NCI-H1694 treated with DMSO at 0.1 percent for 48 hours (cell line): Measurements from ENCODE around the gene PLOD2.
"Not testable (repeated sequence)": the region's sequence is repeated elsewhere in the genome, so short reads cannot be mapped to it uniquely, and the experiment has no call there.

Experiments
- DNase-seq: peaks from one replicate; lab custom pipeline; 2025; lab: John Stamatoyannopoulos, UW

PLOD2 gene

DNA sequence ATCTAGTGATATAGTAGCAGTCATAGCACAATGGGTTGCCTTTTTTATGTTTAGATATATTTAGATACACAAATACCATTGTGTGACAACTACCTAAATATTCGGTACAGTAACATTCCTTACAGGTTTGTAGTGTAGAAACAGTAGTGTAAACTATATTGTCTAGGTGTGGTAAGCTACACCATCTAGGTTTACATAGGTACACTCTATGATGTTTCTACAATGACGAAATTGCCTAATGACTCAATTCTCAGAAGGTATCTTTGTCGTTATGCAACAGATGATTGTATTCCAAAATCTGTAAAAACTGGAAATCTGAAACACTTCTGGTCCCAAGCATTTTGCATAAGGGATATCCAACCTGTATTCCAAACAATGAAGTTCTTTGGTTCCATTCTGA, 24.3 kb downstream of the PLOD2 start:
- DNase-seq, result no peak

DNA sequence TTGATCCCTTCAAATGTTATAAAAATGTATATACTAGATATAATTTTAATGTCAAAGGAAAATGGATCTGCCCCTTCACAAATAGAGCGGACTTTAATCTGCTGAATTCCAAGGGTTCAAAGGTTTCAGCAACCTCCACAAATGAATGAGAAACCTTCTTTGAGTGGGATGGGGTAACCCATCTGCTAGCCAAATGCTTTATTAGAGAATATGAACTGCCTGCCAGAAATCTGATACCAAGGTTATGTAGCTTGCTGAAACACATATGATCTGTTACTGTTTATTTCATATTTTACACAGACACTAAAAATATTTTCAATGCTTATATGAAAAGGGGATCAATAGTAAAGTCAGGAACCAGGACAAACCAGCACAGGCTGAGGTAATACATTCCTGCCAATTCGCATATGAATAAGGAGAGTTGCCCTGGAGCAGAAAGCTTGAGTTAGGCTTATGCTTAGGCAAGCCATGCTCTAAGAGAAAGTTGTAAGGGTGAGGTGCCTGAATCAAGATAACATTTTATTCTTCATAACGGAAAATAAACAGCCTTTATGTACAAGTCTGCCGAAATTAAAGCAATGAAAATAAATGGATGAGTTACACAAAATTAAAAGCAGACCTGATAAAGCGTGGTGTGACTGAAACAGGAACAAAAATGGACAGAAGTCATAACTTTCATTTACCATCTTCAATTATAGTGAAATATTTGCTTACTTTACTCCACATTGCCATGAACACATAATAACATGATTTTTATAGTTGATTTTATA, 26.5 kb downstream of the PLOD2 start:
- DNase-seq, result peak; percentile 41

DNA sequence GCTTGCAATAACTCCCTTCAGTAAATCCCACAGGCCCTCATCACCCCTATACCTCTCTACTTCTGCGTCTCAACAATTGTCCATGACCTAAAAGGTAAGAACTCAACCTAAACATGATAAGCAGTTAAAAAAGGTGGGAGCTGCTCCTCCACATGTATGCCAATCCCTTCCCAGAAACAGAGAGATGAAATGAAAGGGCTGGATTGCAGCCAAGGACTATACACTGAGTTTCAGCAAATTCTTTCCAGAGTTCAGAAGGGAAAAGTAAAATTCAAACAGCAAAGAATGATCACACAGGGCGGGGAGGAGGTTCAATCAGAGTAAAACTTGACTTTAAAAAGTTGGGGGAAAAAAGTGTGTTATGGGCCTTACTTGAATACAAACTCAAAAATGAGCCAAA, 27.5 kb downstream of the PLOD2 start:
- DNase-seq, result no peak

DNA sequence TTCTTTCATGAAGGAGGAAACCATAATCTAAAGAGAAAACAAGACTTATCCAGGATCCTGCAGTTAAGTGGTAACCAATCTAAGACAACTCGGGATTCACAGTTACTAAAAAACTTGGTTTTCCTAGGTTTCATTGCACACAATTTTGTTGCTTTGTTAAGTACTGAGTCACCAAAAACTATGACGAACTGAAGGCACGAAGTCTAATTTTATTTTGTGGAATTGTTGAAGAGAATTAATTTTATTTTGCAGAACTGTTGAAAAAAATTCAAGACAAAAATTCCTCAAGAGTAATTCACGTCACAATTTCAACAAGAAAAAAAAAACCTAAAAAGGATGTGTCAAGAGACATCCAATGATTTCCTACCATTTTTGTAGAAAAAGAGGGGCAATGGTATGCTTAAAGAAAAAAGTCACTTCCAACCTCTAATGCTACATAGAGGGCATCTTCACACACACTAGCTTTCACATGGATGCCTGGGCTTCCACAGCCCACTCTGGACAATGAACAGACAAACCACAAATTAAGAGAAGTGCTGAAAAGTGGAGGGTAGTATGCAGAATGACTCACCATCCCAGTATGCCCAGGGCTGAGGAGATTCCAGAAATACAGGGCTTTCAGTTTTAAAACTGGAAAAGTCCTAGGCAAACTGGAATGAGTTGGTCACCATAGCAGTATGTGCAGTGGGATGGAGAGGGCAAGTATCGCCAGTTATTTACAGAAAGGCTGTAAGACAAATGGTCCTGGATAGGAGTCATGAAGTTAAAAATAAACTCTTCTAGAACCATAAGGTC, 29.2 kb downstream of the PLOD2 start:
- DNase-seq, result no peak

DNA sequence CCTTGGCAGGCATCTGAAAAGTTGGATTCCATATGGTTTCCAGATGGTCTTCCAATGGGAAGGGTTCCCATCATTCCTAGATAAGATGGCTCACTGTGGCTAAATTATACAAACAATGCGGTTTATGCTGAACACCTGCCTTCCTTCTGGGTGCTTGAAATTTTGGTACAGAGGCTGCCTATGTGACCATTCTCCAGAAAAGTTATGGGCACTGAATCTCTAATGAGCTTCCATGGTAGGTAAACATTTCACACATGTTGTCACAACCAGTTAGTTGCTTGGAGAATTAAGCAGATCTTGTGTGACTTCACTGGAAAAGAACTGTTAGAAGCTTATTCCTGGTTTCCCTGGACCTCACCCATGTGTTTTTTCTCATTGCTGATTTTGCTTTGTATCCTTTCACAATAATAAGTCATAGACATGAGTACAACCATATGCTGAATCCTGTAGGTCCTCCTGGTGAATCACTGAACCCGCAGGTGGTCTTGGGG, 30.1 kb downstream of the PLOD2 start:
- no peak for DNase-seq

DNA sequence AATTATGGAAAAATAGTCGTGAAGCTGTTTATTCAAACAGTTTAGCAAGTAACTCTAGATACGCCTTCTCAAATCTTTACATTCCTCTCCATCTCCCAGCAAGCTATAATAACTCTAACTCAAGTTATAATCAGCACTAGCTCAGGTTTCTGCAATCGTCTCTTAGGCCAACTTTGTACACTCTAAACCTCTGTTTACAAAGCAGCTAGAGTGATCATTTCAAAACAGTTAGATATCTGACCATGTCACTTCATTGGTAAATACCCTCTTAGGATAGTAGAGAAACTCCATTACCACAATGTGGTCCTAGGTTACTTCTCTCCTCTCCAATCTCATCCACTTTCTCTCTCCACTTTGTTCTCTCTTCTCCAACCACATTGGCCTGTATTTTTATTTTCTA, 31.2 kb downstream of the PLOD2 start:
- no peak for DNase-seq

DNA sequence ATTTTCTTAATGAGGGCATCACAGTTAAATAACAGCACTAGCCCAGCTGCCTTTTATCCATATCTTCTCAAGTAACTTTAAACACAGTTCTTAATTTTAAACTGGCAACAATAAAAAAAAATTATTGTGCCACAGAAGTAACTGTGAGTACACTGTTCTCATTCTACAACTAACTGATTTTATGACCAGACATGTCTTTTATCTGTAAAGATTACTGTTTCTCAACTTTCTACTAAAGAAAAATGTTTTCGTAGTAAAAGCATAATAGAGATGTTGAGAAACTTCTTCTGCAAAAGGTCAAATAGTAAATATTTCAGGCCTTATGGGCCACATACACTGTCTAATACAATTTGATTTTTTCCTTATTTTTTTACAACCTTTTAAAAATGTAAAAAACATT, 32.0 kb downstream of the PLOD2 start:
- no peak for DNase-seq

DNA sequence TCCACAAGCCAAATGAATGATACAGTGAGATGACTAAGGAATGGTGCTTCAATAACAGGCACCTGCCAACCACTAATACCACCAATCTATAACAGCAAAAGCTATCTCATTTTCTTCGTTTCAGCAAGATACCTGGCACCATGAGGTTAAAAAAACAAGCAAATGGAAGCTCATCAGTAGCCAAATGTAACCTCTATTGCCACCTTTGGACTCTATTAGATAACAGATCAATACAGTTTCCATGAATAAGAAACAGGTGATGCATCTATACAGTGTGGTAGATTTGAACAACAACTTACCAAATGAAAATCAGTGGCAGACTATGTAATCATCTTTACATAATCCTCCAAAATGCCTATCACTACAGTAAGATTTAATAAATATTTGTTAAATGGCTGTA, 32.8 kb downstream of the PLOD2 start:
- no peak for DNase-seq

DNA sequence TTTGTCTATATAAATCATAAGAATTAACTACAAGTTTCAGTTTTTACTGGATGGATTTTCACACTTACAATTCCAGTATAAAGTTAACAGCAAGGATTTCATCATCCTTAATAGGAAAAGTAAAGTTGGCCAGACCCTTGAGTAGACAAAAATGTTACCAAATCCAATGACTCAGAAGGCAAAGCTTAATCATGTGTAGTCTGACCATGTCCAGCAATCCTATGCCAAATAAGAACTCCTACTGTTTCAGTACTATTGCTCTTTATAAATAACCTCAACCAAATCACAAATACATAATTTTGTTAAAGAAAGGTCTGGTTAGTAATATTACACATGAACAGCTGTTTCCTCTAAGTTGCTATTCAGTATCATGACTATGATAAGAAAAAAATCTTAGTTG, 35.0 kb downstream of the PLOD2 start:
- DNase-seq, result no peak

DNA sequence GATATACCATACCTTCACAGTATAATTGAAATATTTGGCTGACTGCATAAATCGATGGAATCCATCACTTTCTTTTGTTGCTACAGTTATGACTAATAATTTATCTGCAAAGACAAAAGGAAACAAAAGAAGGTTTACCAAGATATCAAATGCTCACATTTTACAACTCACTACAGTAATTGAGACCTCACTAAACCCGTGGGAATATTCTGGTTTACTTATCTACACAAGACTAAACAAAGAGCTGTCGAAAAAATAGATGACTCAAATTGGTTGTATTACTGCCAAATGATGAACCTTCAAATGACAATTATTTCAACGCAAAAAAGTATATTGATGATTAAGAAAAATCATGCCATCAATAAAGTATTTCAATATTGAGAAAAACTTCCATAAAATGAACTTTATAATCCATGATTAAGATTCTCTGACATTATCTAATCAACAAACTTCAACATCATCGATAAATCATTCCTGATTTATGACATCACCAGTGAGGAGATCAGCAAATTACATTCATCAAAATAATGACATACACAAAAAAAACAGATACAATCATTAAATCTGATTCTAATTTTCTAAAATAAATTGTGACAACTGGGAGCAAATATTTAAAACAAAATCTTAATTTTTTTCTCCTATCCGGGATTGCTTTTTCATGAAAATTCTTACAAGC, 36.7 kb downstream of the PLOD2 start:
- DNase-seq, result no peak

DNA sequence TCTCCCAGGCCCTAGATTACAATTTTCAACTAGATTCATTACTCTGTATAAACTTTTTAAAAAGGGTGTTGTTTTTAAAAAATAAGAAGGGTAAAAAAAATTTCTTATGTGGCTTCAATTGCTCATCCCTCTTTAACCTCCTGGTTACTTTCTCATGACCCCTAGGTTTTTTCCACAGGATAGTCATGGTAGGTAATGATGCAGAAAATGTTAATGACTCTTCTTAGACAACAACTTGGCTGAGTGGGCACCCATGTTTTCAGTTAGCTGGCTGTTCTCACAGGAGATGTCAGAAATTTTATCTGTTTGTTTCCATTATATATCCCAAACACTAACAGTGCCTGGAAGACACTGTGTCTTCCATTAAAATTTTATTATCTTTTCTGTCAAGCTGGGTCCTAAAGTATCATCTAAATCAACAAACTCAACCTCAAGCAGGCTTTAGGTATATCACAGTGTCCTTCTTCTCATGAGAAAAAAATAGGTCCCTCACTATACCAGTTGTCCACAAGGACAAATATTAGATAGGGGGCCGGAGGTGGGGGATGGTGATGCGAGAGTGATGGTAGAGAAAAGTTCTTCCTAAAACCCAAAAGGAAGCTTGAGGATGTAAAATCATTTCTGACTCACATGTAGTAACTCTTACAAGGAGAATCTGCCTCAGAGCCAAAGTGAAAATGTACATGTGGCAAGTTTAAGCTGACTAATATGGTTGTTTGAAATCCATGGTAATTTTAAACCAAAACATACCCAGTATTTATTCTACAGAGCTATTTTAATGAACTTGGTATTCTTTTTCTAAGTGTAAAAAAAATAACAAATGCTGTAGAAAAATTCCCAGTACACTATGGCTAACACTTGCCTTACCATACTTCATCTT, 43.3 kb downstream of the PLOD2 start:
- DNase-seq, result no peak

DNA sequence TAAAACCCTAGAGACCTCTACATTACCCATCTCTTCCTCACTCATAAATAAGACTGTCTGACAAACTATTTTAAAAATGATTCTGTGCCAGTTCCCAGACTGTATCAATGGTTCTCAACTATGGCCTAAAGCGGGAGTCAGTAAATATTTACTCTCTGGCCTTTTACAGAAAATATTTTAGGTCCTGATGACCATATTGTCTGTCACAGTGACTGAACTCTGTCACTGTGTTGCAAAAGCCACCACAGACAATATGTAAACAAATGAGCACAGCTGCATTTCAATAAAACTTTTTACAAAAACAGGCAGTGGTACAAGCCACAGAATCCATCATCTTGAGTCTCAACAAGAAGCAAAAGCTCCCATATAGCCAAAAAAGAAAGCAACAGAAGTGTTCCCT, 45.4 kb downstream of the PLOD2 start:
- DNase-seq, result no peak

DNA sequence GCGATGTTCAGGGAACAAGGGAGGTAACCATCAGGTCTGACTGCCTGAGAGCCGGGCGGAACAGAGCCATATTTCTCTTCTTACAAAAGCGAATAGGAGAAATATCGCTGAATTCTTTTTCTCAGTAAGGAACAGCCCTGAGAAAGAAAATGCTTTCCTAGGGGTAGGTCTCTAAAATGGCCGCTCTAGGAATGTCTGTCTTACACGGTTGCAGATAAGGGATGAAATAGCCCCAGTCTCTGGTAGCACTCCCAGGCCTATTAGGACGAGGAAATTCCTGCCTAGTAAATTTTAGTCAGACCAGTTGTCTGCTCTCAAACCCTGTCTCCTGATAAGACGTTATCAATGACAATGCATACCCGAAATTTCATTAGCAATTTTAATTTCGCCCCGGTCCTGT, 47.2 kb downstream of the PLOD2 start:
- not testable (repeated sequence) for DNase-seq

DNA sequence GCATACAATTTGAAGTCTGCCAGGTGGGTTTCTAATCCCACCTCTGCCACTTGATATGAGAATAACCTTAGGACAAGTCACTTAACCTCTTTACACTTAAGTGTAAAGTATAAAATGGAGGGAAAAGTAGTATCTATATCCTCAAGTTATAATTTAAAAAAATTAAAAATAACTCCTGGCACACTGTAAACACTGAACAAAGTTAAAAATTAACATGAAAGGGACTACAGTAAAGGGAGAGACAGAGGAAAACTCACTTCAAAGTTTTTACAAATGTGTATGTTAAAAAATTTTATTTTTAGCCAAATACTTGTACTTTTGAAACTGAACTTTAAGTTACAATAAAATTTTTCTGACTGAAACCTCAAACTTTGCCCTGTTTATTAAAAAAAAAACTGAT, 49.6 kb downstream of the PLOD2 start:
- no peak for DNase-seq

DNA sequence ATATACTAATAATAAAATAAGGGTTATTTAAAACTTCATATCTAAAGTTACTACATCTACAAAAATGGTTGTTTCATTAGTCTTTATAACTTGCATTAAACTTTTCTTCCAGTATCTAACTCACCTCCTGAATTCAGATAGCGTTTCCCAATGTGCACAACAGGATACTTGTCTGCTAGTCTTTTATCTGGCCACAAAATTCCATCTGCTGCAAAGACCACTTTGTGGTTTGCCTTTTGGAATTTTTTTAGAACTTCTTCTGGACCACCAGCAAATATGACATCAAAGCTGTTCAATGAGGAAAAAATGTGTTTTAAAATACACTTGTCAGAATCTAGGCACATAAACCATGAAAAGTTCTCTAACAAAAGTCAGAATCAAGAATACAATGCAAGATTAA, 50.8 kb downstream of the PLOD2 start:
- DNase-seq, result no peak

DNA sequence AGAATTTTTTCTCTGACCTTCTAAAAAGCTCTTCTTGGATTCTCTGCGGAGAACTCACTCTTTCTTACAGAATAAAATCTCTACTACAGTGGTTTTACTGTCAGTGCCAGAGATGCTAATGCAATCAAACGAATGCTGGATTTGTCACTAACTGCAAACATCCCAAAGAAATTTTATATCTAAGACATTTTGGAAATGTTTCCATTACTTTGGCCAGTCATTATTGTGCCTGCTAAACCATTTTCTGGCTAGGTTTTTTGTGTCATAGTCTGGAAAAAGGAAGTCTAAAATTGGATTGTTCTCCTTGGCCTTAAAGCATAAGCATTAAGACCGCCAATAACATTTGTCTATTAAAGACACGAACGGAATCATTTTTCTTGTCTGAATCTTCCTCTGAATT, 54.0 kb downstream of the PLOD2 start:
- DNase-seq, result no peak

DNA sequence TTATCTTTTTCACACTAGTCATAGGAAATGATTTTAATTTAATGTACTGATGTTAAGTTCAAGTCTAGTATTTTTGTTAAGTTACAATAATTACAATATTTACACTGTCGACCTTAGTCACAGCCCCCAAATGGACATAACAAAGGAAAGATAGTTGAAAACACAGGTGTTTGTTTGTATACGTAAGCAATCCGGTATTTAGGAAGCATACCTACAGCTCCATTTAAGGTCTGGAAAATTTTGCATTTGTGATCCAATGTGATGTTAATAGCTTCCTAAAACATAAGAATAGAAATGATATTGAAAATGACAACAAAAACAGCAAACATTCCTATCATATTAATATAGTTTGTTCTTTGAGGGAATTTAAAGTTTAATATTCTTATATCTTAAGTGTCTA, 56.9 kb downstream of the PLOD2 start:
- DNase-seq, result no peak

DNA sequence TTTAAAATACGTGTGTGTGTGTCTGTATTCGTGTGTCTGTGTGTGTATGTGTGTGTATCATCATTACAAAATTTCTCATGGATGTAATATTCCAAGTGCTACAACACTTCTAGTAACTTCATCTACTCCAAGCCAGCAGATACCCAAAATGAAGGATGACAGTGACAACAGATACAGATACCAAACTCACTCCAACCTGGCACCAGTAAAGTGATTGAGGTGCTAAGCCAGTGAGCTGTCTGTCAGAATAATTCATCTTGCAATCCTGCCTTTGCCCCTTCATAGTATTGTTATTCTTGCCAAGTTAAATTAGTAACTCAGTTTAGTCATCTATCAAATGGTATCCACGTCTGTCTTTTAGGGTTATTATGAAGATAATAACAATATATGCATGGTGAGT, 58.1 kb downstream of the PLOD2 start:
- DNase-seq, result no peak

DNA sequence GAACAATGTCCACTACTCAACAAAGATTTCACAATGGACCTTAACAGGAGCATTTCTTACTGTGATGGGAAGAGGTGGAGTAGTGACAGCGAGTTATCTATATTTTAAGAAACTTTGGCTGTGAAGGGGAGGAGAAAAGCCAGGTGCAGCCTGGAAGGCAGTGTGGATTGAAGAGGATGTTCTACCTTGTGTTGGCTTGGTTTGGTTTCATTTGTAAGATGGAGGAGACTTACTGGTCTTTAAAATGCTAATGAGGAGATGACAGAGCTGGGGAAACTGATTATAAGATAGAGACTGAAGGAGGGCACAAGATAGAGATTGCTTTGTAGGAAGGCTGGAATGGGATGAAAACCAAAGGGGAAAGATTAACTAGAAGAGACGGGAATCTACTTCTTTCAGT, 59.4 kb downstream of the PLOD2 start:
- no peak for DNase-seq

DNA sequence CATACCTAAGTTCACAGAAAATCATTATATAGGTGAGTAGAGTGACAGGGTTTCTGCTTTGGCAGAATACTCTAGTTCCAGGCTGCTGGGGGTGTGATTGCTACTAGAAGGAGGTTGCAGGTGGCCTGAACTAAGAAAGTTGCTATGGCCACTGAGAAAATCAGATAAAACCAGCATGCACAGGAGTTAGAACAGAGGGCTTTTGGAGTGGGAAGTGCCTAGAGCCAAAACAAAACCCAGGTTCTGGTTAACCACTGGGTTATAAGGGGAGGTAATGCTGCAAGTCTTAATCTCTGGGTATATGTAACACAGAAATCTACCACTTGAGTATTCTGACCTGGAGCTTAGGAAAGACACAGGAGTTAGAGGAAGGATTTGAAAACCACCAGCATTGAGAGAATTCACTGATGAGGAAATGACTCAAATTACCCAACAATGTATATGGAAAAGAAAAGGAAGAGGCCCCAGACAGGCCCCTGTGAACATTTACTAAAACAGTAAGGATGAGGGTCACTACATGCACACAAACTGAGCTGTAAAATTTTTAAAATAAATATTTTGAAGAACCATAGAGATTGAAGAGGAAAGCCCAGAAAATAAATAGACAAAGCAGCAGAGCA, 60.0 kb downstream of the PLOD2 start:
- no peak for DNase-seq

DNA sequence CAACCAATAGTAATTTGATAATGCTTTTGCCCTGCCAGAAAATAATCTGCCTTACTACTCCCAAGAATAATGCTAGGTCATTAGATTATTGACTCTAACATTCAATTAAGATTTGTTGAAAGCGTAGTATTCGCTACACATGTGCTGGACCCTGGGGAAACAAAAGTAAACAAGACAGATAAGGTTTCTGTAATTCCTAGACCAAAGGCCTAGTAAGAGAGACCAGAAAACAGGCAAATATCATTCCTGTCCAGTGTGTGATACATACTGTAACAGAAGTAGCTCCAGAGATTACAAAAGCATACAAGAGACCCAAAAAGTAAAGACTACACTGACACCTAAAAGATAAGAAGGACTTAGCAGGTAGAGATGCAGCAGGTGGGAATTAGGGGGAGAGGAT, 60.8 kb downstream of the PLOD2 start:
- no peak for DNase-seq

DNA sequence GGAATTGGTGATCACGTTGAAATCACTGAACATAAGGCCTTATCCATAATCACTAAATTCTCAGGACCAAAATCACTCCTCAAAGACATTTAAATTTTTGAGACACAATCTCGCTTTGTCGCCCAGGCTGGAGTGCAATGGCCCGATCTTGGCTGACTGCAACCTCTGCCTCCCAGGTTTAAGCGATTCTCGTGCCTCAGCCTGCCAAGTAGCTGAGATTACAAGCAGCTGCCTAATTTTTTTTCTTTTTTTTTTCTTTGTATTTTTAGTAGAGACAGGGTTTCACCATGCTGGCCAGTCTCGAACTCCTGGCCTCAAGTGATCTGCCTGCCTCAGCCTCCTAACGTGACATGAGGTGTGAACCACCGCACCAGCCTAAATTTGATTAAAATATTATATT, 61.7 kb downstream of the PLOD2 start:
- no peak for DNase-seq
